Measurements from ENCODE around the gene NUP62.

- TF ChIP-seq POLR2A (IDR thresholded peaks at IDR 0.05; ENCODE audit: low read length) (no peak), GATA1 (IDR thresholded peaks at IDR 0.05; ENCODE audit: low read depth, low read length) (no peak)
These were observed 45.2 kb downstream of the NUP62 start for GRCh38 chr19:49884109-49884508.
